Ectodermal cell (in vitro differentiated cells): ENCODE data around the gene CLN6. TPM values are rescaled to one million over a fixed set of nuclear protein-coding genes. Genes with fewer than 3 reads are reported as not detected.

Experiments used
- H3K27ac ChIP-seq: 2 replicates; pipeline ENCODE4 v1.7.0; 2013; ENCODE audit warnings: mild to moderate bottlenecking, low read depth, low read length; ENCODE audit not compliant: insufficient read depth, poor library complexity, severe bottlenecking
- H3K27me3 ChIP-seq: 2 replicates; pipeline ENCODE4 v1.7.0; 2013; ENCODE audit warnings: mild to moderate bottlenecking, low read length; ENCODE audit not compliant: insufficient read depth, control insufficient read depth, poor library complexity, severe bottlenecking
- H3K36me3 ChIP-seq: one replicate; pipeline ENCODE4 v1.7.0; 2013; ENCODE audit warnings: low read length; ENCODE audit not compliant: control insufficient read depth, insufficient read depth
- H3K4me1 ChIP-seq: one replicate; pipeline ENCODE4 v1.7.0; 2013; ENCODE audit warnings: low read length; ENCODE audit not compliant: control insufficient read depth, insufficient read depth
- H3K4me3 ChIP-seq: 2 replicates; pipeline ENCODE4 v1.7.0; 2013; ENCODE audit warnings: low read depth, low read length, control low read depth; ENCODE audit not compliant: insufficient read depth
- H3K9me3 ChIP-seq: 2 replicates; pipeline ENCODE4 v1.7.0; 2013; ENCODE audit warnings: mild to moderate bottlenecking, low read length, moderate library complexity; ENCODE audit not compliant: control insufficient read depth
- WGBS, 2 experiments: methylation state at CpG; one replicate each; pipeline ENCODE4 v1.1.7; 2013; ENCODE audit warnings: missing lambda C conversion rate in 2 of 2; 5-methylcytosine and 5-hydroxymethylcytosine counted together
- polyA plus RNA-seq, 4 experiments: library from polyadenylated mRNA; stranded (reverse); fragments of 50-300 nt; gene quantifications; one replicate each; pipeline ENCODE4 v1.2.3, GENCODE V29; 2013

The CLN6 gene
- 78.6 TPM for polyA plus RNA-seq (2013, experiment 1 of 4)
- 83.7 TPM for polyA plus RNA-seq (2013, experiment 2 of 4)
- polyA plus RNA-seq (2013, experiment 3 of 4), result 49.3 TPM
- polyA plus RNA-seq (2013, experiment 4 of 4), result 55.8 TPM

GRCh38 chr15:68229386-68230156 is at the start of gene CLN6:
CLN6 (minus strand) TSS chr15:68229728; CDS start chr15:68229584, 144 bp downstream.
- no peaks in the 10 kb centered on the region for H3K9me3 ChIP-seq
- peaks cover 19% of the 10 kb centered on the region for H3K4me1 ChIP-seq
- H3K27me3 ChIP-seq, result no peaks in the 10 kb centered on the region
- H3K36me3 ChIP-seq, result no peaks in the 10 kb centered on the region
- peak within 1 kb of the TSS; percentile 77 for H3K4me3 ChIP-seq
- WGBS, 2 experiments, result 1% methylated on average over 82 of the region's 82 CpGs
- H3K27ac ChIP-seq, result peak within 1 kb of the TSS; percentile 95

DNA sequence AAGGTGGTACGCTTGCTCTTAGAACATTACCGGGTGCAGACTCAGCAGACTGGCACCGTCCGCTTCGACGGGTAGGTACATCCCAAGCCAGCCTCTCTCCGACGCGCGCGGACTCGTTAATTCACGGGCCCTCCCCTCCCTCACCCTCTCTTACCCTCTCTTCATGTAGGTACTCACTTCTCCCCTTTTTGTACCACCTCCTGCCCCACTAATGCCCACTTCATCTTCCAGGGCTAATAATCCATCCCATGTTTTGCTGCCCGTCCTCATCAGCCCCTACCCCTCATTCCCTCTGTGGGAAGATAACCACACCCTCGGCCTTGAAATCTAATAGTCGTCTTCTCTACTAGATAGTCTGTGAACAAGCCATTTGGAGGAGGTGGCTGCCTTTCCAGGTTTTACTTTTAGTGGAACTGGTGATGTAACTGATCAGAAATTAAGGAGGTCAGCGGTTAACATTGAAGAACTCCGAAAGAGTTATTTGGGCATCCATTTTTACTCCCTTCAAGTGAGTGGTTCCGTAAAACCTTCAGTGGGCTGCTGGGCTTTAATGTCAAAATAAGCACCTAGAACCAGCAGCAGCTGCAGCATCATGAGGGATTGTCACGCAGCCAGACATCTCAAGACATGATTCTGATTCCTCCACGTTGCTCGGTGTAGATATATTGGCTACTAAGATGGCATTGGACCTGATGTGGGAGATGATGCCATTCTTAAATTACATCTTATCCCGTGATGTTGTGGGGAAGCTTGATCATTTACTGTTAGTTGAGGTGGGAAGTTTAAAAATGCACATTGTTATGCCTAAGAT is 49.3 kb upstream of the CLN6 start:
- Histone ChIP-seq H3K4me3 (peak overlapping the region; percentile 88), H3K27me3 (no peaks in the 10 kb centered on the region), H3K36me3 (no peaks in the 10 kb centered on the region), H3K27ac (peak overlapping the region; percentile 94), H3K9me3 (no peaks in the 10 kb centered on the region), H3K4me1 (peaks cover 18% of the 10 kb centered on the region)
- WGBS, 2 experiments, result 4 to 6% methylated on average over 23 of the region's 23 CpGs

- peak overlapping the region; percentile 88 for H3K4me3 ChIP-seq
- peaks cover 18% of the 10 kb centered on the region for H3K4me1 ChIP-seq
- WGBS, 2 experiments, result 0 to 1% methylated on average over 22 of the region's 22 CpGs
- H3K27ac ChIP-seq, result peak overlapping the region; percentile 94
- H3K9me3 ChIP-seq, result no peaks in the 10 kb centered on the region
- H3K36me3 ChIP-seq, result no peaks in the 10 kb centered on the region
- H3K27me3 ChIP-seq, result no peaks in the 10 kb centered on the region
Measured at GRCh38 chr15:68278345-68278594, 48.7 kb upstream of the CLN6 start.

GRCh38 chr15:68277603-68278344 is 48.2 kb upstream of the CLN6 start, which contains the start of gene FEM1B:
FEM1B (plus strand) TSS chr15:68277745; CDS start chr15:68278418, 673 bp downstream.
- Histone ChIP-seq H3K4me1 (peaks cover 18% of the 10 kb centered on the region), H3K27me3 (no peaks in the 10 kb centered on the region), H3K36me3 (no peaks in the 10 kb centered on the region), H3K9me3 (no peaks in the 10 kb centered on the region), H3K27ac (peak within 1 kb of the TSS; percentile 94), H3K4me3 (peak within 1 kb of the TSS; percentile 88)
- 0% methylated on average over 85 of the region's 85 CpGs for WGBS, 2 experiments

DNA sequence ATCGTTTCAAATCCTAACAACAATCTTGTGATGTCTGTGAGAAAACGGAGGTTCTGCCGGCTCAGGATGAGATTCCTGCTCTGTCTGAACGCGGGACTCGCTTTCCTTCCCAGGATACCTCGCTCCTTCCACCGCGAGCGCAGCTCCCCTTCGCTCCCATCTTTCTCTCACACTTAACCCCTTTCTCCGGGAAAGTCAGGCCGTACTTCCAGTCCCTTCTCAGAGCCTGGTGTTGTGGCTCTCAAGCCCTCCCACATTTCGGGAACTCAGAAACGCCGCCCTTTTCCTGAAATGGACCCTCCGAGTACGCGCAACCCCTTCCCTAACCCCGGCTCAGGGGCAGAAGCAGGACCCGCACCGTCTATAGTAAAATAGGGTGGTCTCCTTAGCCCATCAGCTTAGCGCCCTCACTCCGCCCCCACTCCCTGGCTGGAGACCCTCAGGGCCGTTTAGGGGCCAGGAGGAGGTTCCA is 47.6 kb upstream of the CLN6 start:
- Histone ChIP-seq H3K9me3 (no peaks in the 10 kb centered on the region), H3K36me3 (no peaks in the 10 kb centered on the region), H3K27ac (peak overlapping the region; percentile 94), H3K4me1 (peaks cover 18% of the 10 kb centered on the region), H3K27me3 (no peaks in the 10 kb centered on the region), H3K4me3 (peak overlapping the region; percentile 88)
- 3% methylated on average over 25 of the region's 25 CpGs for WGBS, 2 experiments

DNA sequence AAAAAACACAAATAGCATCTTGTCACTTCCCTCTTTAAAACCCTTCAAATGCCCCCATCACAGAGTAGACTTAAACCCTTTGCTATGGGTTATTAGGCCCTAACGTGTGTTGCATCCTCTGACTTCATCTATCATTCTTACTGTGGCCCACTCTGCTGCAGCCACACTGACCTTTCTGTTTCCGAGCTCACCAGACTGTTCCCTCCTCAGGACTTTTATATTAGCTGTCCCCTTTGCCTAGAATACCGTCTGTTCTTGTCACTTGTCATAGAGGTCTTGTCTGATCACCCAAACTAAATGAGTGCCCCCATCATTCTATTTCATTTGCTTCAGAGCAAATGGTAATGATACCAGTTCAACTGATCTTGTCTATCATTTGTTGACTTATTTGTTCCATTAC is 47.1 kb upstream of the CLN6 start:
- peak overlapping the region; percentile 88 for H3K4me3 ChIP-seq
- H3K27me3 ChIP-seq, result no peaks in the 10 kb centered on the region
- no peaks in the 10 kb centered on the region for H3K9me3 ChIP-seq
- H3K4me1 ChIP-seq, result peaks cover 20% of the 10 kb centered on the region
- peak overlapping the region; percentile 94 for H3K27ac ChIP-seq
- WGBS, 2 experiments, result 68 to 77% methylated on average over 3 of the region's 3 CpGs
- H3K36me3 ChIP-seq, result no peaks in the 10 kb centered on the region

- H3K4me3 ChIP-seq, result no peak overlapping the region
- peaks cover 13% of the 10 kb centered on the region for H3K4me1 ChIP-seq
- no peak overlapping the region for H3K27ac ChIP-seq
- H3K9me3 ChIP-seq, result no peaks in the 10 kb centered on the region
- 86% methylated on average over 3 of the region's 3 CpGs for WGBS, 2 experiments
- H3K27me3 ChIP-seq, result no peaks in the 10 kb centered on the region
- no peaks in the 10 kb centered on the region for H3K36me3 ChIP-seq
Measured at GRCh38 chr15:68275165-68275746, 45.7 kb upstream of the CLN6 start.

DNA sequence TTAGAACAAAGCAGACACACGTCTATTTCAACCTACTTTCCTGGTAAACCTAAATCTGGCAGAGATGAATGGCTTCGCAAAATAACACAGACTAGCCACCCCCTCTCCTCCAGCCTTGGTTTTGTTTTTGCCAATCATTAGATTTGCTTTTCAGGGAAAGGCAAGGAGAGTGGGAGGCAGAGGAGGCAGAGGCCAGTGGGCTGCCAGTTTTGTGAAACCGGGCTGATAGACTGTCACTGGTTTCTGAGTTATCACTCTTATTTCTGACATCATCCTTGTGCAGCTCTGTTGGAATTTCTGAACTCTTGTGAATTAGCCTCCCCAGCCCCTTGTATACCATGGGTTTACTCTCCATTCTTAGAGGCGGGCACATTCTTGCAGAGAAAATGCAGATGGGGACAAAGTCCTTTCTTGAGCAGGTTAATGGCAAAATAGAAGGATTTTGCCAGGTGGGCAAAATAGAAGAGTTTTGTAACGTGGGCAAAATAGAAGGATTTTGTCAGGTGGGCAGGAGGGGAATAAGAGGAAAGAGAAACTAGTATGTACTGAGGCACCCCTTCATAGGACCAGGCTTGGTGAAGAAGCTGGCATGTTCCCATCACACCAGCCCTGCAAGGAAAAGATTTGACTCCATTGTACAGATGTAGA is 44.8 kb upstream of the CLN6 start:
- H3K27me3 ChIP-seq, result no peaks in the 10 kb centered on the region
- H3K9me3 ChIP-seq, result no peaks in the 10 kb centered on the region
- 79 to 80% methylated on average over 5 of the region's 5 CpGs for WGBS, 2 experiments
- no peak overlapping the region for H3K4me3 ChIP-seq
- H3K36me3 ChIP-seq, result no peaks in the 10 kb centered on the region
- no peak overlapping the region for H3K27ac ChIP-seq
- H3K4me1 ChIP-seq, result peaks cover 13% of the 10 kb centered on the region

- no peaks in the 10 kb centered on the region for H3K36me3 ChIP-seq
- no peak overlapping the region for H3K4me3 ChIP-seq
- H3K27me3 ChIP-seq, result no peaks in the 10 kb centered on the region
- peaks cover 13% of the 10 kb centered on the region for H3K4me1 ChIP-seq
- no peak overlapping the region for H3K27ac ChIP-seq
- 97 to 98% methylated on average over 1 of the region's 1 CpG for WGBS, 2 experiments
- H3K9me3 ChIP-seq, result no peaks in the 10 kb centered on the region
Measured at GRCh38 chr15:68272721-68273271, 43.3 kb upstream of the CLN6 start.
